Large intestine (tissue), 3 donors: ENCODE measurements around the gene CDYL2. TPM values are rescaled to one million over a fixed set of nuclear protein-coding genes. Genes with fewer than 3 reads are reported as not detected.
"Not testable (repeated sequence)": the region's sequence is repeated elsewhere in the genome, so short reads cannot be mapped to it uniquely, and the experiment has no call there.

Source experiments
- DNase-seq, 2 donors: peaks; one replicate each; pipeline versions ENCODE4 v3.0.0 to v3.0.0-alpha.2; 2013
- H3K27ac ChIP-seq: one replicate; pipeline ENCODE4 v1.5.1; 2013; ENCODE audit warnings: low read length
- H3K27me3 ChIP-seq: 2 replicates; pipeline ENCODE4 v1.6.1; 2013; ENCODE audit warnings: low read length; ENCODE audit not compliant: control insufficient read depth, insufficient read depth
- H3K36me3 ChIP-seq: 2 replicates; pipeline ENCODE4 v1.6.1; 2013; ENCODE audit warnings: low read length; ENCODE audit not compliant: control insufficient read depth, insufficient read depth
- H3K4me1 ChIP-seq: one replicate; pipeline ENCODE4 v1.6.1; 2013; ENCODE audit warnings: low read length; ENCODE audit not compliant: control insufficient read depth, insufficient read depth
- H3K4me3 ChIP-seq: one replicate; pipeline ENCODE4 v1.5.1; 2013; ENCODE audit warnings: low read length
- H3K9me3 ChIP-seq: one replicate; pipeline ENCODE4 v1.6.1; 2013; ENCODE audit warnings: mild to moderate bottlenecking, low read depth, low read length, moderate library complexity; ENCODE audit not compliant: control insufficient read depth
- WGBS: methylation state at CpG from one replicate; pipeline ENCODE4 v1.1.5; 2013; ENCODE audit warnings: low lambda C conversion rate; ENCODE audit not compliant: insufficient coverage; 5-methylcytosine and 5-hydroxymethylcytosine counted together
- polyA plus RNA-seq: library from polyadenylated mRNA; unstranded; fragments of 120-200 nt; gene quantifications from one replicate; pipeline ENCODE4 v1.2.1, GENCODE V29; 2013

Gene CDYL2
- polyA plus RNA-seq, 1 donor = 5.1 TPM

GRCh38 chr16:80791411-80791810, 13.0 kb downstream of the CDYL2 start:
- Histone ChIP-seq H3K9me3 (no peaks in the 10 kb centered on the region), H3K36me3 (no peaks in the 10 kb centered on the region), H3K4me3 (no peak overlapping the region), H3K4me1 (no peaks in the 10 kb centered on the region), H3K27me3 (no peaks in the 10 kb centered on the region), H3K27ac (no peak overlapping the region)
- WGBS = no CpG with 5 or more reads among the region's 1 CpG
- DNase-seq = no peak

GRCh38 chr16:80790751-80791150, 13.6 kb downstream of the CDYL2 start:
- H3K4me3 ChIP-seq = no peak overlapping the region
- H3K27me3 ChIP-seq = no peaks in the 10 kb centered on the region
- no peaks in the 10 kb centered on the region for H3K4me1 ChIP-seq
- no peak overlapping the region for H3K27ac ChIP-seq
- H3K9me3 ChIP-seq = no peaks in the 10 kb centered on the region
- no peak for DNase-seq
- no CpG with 5 or more reads among the region's 5 CpGs for WGBS
- no peaks in the 10 kb centered on the region for H3K36me3 ChIP-seq

GRCh38 chr16:80788027-80788426, 16.4 kb downstream of the CDYL2 start:
- Histone ChIP-seq H3K27me3 (no peaks in the 10 kb centered on the region), H3K9me3 (no peaks in the 10 kb centered on the region), H3K4me1 (no peaks in the 10 kb centered on the region), H3K4me3 (no peak overlapping the region), H3K27ac (no peak overlapping the region), H3K36me3 (no peaks in the 10 kb centered on the region)
- WGBS = 86% methylated on average over 1 of the region's 2 CpGs
- no peak for DNase-seq

- not testable (repeated sequence) for H3K27ac ChIP-seq, H3K4me1 ChIP-seq, H3K9me3 ChIP-seq, DNase-seq, H3K4me3 ChIP-seq, H3K36me3 ChIP-seq, H3K27me3 ChIP-seq
- no CpG with 5 or more reads among the region's 3 CpGs for WGBS
Observed at GRCh38 chr16:80786561-80786960, 17.8 kb downstream of the CDYL2 start.

GRCh38 chr16:80784951-80785350, 19.4 kb downstream of the CDYL2 start:
- Histone ChIP-seq H3K36me3 (no peaks in the 10 kb centered on the region), H3K27ac (no peak overlapping the region), H3K4me3 (no peak overlapping the region), H3K27me3 (no peaks in the 10 kb centered on the region), H3K4me1 (no peaks in the 10 kb centered on the region), H3K9me3 (no peaks in the 10 kb centered on the region)
- WGBS = 100% methylated on average over 1 of the region's 3 CpGs
- DNase-seq = no peak

GRCh38 chr16:80778703-80779102, 25.7 kb downstream of the CDYL2 start:
- no peak for DNase-seq
- Histone ChIP-seq H3K36me3 (no peaks in the 10 kb centered on the region), H3K27me3 (no peaks in the 10 kb centered on the region), H3K27ac (no peak overlapping the region), H3K9me3 (no peaks in the 10 kb centered on the region), H3K4me1 (no peaks in the 10 kb centered on the region), H3K4me3 (no peak overlapping the region)
- WGBS = 83% methylated on average over 2 of the region's 2 CpGs

- H3K27me3 ChIP-seq = no peaks in the 10 kb centered on the region
- H3K9me3 ChIP-seq = no peaks in the 10 kb centered on the region
- no peak for DNase-seq
- H3K36me3 ChIP-seq = no peaks in the 10 kb centered on the region
- 95% methylated on average over 7 of the region's 19 CpGs for WGBS
- H3K27ac ChIP-seq = no peak overlapping the region
- H3K4me3 ChIP-seq = no peak overlapping the region
- no peaks in the 10 kb centered on the region for H3K4me1 ChIP-seq
Observed at GRCh38 chr16:80776856-80777255, 27.5 kb downstream of the CDYL2 start.

GRCh38 chr16:80775450-80775849, 28.9 kb downstream of the CDYL2 start:
- no peaks in the 10 kb centered on the region for H3K27me3 ChIP-seq
- no peak overlapping the region for H3K27ac ChIP-seq
- H3K4me1 ChIP-seq = no peaks in the 10 kb centered on the region
- no peak overlapping the region for H3K4me3 ChIP-seq
- no peaks in the 10 kb centered on the region for H3K36me3 ChIP-seq
- peaks cover 4% of the 10 kb centered on the region for H3K9me3 ChIP-seq
- WGBS = no CpG with 5 or more reads among the region's 1 CpG
- no peak for DNase-seq

GRCh38 chr16:80766798-80767197, 37.6 kb downstream of the CDYL2 start:
- H3K27ac ChIP-seq = no peak overlapping the region
- no peaks in the 10 kb centered on the region for H3K27me3 ChIP-seq
- no peak for DNase-seq
- no peaks in the 10 kb centered on the region for H3K36me3 ChIP-seq
- WGBS = no CpG with 5 or more reads among the region's 1 CpG
- no peak overlapping the region for H3K4me3 ChIP-seq
- H3K4me1 ChIP-seq = no peaks in the 10 kb centered on the region
- H3K9me3 ChIP-seq = peaks cover 9% of the 10 kb centered on the region

- no peak overlapping the region for H3K27ac ChIP-seq
- no peaks in the 10 kb centered on the region for H3K9me3 ChIP-seq
- no peak overlapping the region for H3K4me3 ChIP-seq
- no peak for DNase-seq
- no peaks in the 10 kb centered on the region for H3K4me1 ChIP-seq
- no peaks in the 10 kb centered on the region for H3K27me3 ChIP-seq
- 28% methylated on average over 2 of the region's 6 CpGs for WGBS
- no peaks in the 10 kb centered on the region for H3K36me3 ChIP-seq
Observed at GRCh38 chr16:80759419-80760162, 44.8 kb downstream of the CDYL2 start.

- Histone ChIP-seq H3K4me1 (no peaks in the 10 kb centered on the region), H3K27ac (no peak overlapping the region), H3K27me3 (no peaks in the 10 kb centered on the region), H3K4me3 (no peak overlapping the region), H3K36me3 (no peaks in the 10 kb centered on the region), H3K9me3 (no peaks in the 10 kb centered on the region)
- DNase-seq = no peak
- no CpG with 5 or more reads among the region's 5 CpGs for WGBS
Observed at GRCh38 chr16:80754476-80754875, 49.9 kb downstream of the CDYL2 start.
